ENCODE results near the gene NHS.

NHS gene

GRCh38 chrX:17448188-17448587 lies 73.2 kb downstream of the NHS start:
- no peak overlapping the region for H3K4me3 ChIP-seq (ENCODE audit: low read length)
- no peak for TF ChIP-seq ZNF274 (IDR thresholded peaks at IDR 0.05; ENCODE audit: low read depth, low read length)

GRCh38 chrX:17449866-17450265 lies 74.9 kb downstream of the NHS start:
- no peak overlapping the region for H3K4me3 ChIP-seq (ENCODE audit: low read length)
- TF ChIP-seq ZNF274 (IDR thresholded peaks at IDR 0.05; ENCODE audit: low read depth, low read length), result no peak

- TF ChIP-seq ZNF274 (IDR thresholded peaks at IDR 0.05; ENCODE audit: low read depth, low read length), result no peak
- no peak overlapping the region for H3K4me3 ChIP-seq (ENCODE audit: low read length)
Observed at GRCh38 chrX:17453788-17454187, 78.8 kb downstream of the NHS start.

GRCh38 chrX:17456526-17456925 lies 81.5 kb downstream of the NHS start:
- no peak for TF ChIP-seq ZNF274 (IDR thresholded peaks at IDR 0.05; ENCODE audit: low read depth, low read length)
- H3K4me3 ChIP-seq (ENCODE audit: low read length), result no peak overlapping the region

GRCh38 chrX:17459008-17459611 lies 84.1 kb downstream of the NHS start:
- no peak overlapping the region for H3K4me3 ChIP-seq (ENCODE audit: low read length)
- TF ChIP-seq ZNF274 (IDR thresholded peaks at IDR 0.05; ENCODE audit: low read depth, low read length), result no peak

- no peak overlapping the region for H3K4me3 ChIP-seq (ENCODE audit: low read length)
- no peak for TF ChIP-seq ZNF274 (IDR thresholded peaks at IDR 0.05; ENCODE audit: low read depth, low read length)
Observed at GRCh38 chrX:17459661-17460060, 84.7 kb downstream of the NHS start.

- H3K4me3 ChIP-seq (ENCODE audit: low read length), result no peak overlapping the region
- TF ChIP-seq ZNF274 (IDR thresholded peaks at IDR 0.05; ENCODE audit: low read depth, low read length), result no peak
Observed at GRCh38 chrX:17462881-17463280, 87.9 kb downstream of the NHS start.

- TF ChIP-seq ZNF274 (IDR thresholded peaks at IDR 0.05; ENCODE audit: low read depth, low read length), result no peak
- H3K4me3 ChIP-seq (ENCODE audit: low read length), result no peak overlapping the region
Observed at GRCh38 chrX:17464194-17464593, 89.2 kb downstream of the NHS start.

GRCh38 chrX:17465201-17465600 lies 90.2 kb downstream of the NHS start:
- no peak overlapping the region for H3K4me3 ChIP-seq (ENCODE audit: low read length)
- no peak for TF ChIP-seq ZNF274 (IDR thresholded peaks at IDR 0.05; ENCODE audit: low read depth, low read length)

GRCh38 chrX:17465802-17466201 lies 90.8 kb downstream of the NHS start:
- no peak overlapping the region for H3K4me3 ChIP-seq (ENCODE audit: low read length)
- TF ChIP-seq ZNF274 (IDR thresholded peaks at IDR 0.05; ENCODE audit: low read depth, low read length), result no peak

GRCh38 chrX:17470136-17470535 lies 95.1 kb downstream of the NHS start:
- no peak for TF ChIP-seq ZNF274 (IDR thresholded peaks at IDR 0.05; ENCODE audit: low read depth, low read length)
- no peak overlapping the region for H3K4me3 ChIP-seq (ENCODE audit: low read length)

- TF ChIP-seq ZNF274 (IDR thresholded peaks at IDR 0.05; ENCODE audit: low read depth, low read length), result no peak
- H3K4me3 ChIP-seq (ENCODE audit: low read length), result no peak overlapping the region
Observed at GRCh38 chrX:17471121-17471520, 96.1 kb downstream of the NHS start.

GRCh38 chrX:17471861-17472260 lies 96.9 kb downstream of the NHS start:
- H3K4me3 ChIP-seq (ENCODE audit: low read length), result no peak overlapping the region
- TF ChIP-seq ZNF274 (IDR thresholded peaks at IDR 0.05; ENCODE audit: low read depth, low read length), result no peak

- TF ChIP-seq ZNF274 (IDR thresholded peaks at IDR 0.05; ENCODE audit: low read depth, low read length), result no peak
- H3K4me3 ChIP-seq (ENCODE audit: low read length), result no peak overlapping the region
Observed at GRCh38 chrX:17472424-17472823, 97.4 kb downstream of the NHS start.

- no peak for TF ChIP-seq ZNF274 (IDR thresholded peaks at IDR 0.05; ENCODE audit: low read depth, low read length)
- H3K4me3 ChIP-seq (ENCODE audit: low read length), result no peak overlapping the region
Observed at GRCh38 chrX:17473021-17473420, 98.0 kb downstream of the NHS start.

GRCh38 chrX:17474892-17475291 lies 99.9 kb downstream of the NHS start:
- H3K4me3 ChIP-seq (ENCODE audit: low read length), result no peak overlapping the region
- TF ChIP-seq ZNF274 (IDR thresholded peaks at IDR 0.05; ENCODE audit: low read depth, low read length), result no peak
